Esophagus (tissue), 2 donors: ENCODE measurements around the gene ASGR2. TPM values are rescaled to one million over a fixed set of nuclear protein-coding genes. Genes with fewer than 3 reads are reported as not detected.
"Not testable (repeated sequence)": the region's sequence is repeated elsewhere in the genome, so short reads cannot be mapped to it uniquely, and the experiment has no call there.

ENCODE experiments used
- H3K27ac ChIP-seq, 2 donors: one replicate each; pipeline ENCODE4 v1.5.1; 2013; ENCODE audit warnings: low read depth in 2 of 2, mild to moderate bottlenecking in 2 of 2, inconsistent platforms in 1 of 2, low read length in 1 of 2, moderate library complexity in 1 of 2
- H3K27me3 ChIP-seq, 2 donors: one replicate each; pipeline ENCODE4 v1.6.1; 2013; ENCODE audit warnings: low read length in 2 of 2, control low read depth in 1 of 2, mild to moderate bottlenecking in 1 of 2; ENCODE audit not compliant: insufficient read depth in 2 of 2, control insufficient read depth in 1 of 2
- H3K36me3 ChIP-seq, 2 donors: one replicate each; pipeline ENCODE4 v1.6.1; 2013; ENCODE audit warnings: low read length in 1 of 2; ENCODE audit not compliant: control insufficient read depth in 2 of 2, insufficient read depth in 2 of 2
- H3K4me1 ChIP-seq, 2 donors: one replicate each; pipeline ENCODE4 v1.6.1; 2013; ENCODE audit warnings: low read length in 1 of 2; ENCODE audit not compliant: control insufficient read depth in 2 of 2, insufficient read depth in 2 of 2
- H3K4me3 ChIP-seq, 2 donors: one replicate each; pipeline ENCODE4 v1.5.1; 2013; ENCODE audit warnings: low read length in 2 of 2, mild to moderate bottlenecking in 2 of 2, low read depth in 1 of 2, moderate library complexity in 1 of 2
- H3K9me3 ChIP-seq, 2 donors: one replicate each; pipeline ENCODE4 v1.6.1; 2013; ENCODE audit warnings: mild to moderate bottlenecking in 2 of 2, low read depth in 1 of 2, low read length in 1 of 2, moderate library complexity in 1 of 2; ENCODE audit not compliant: control insufficient read depth in 2 of 2, insufficient read depth in 1 of 2
- WGBS, 2 donors: extraction: QIAGEN DNeasy Blood & Tissue Kit; methylation state at CpG; one replicate each; pipeline ENCODE4 v1.1.7; 2013; 5-methylcytosine and 5-hydroxymethylcytosine counted together
- polyA plus RNA-seq, 2 donors: library from polyadenylated mRNA; stranded (reverse); fragments of 200-250 nt; gene quantifications; one replicate each; pipeline ENCODE4 v1.2.3, GENCODE V29; 2013
- donor health status: healthy with polysubstance abuse.
- donor health status: Bipolar disorder and iron deficiency.

ASGR2 gene
- polyA plus RNA-seq, 2 donors: 0.24 to 1.00 TPM

GRCh38 chr17:7089570-7089969 lies 25.1 kb downstream of the ASGR2 start:
- H3K9me3 ChIP-seq, H3K4me1 ChIP-seq, H3K4me3 ChIP-seq, H3K27me3 ChIP-seq, H3K27ac ChIP-seq, H3K36me3 ChIP-seq: not testable (repeated sequence)
- WGBS, 2 donors: 79 to 86% methylated on average over 6 of the region's 6 CpGs

GRCh38 chr17:7088442-7088841 lies 26.2 kb downstream of the ASGR2 start:
- not testable (repeated sequence) for H3K36me3 ChIP-seq, H3K9me3 ChIP-seq, H3K27ac ChIP-seq, H3K4me1 ChIP-seq, H3K4me3 ChIP-seq, H3K27me3 ChIP-seq
- 48 to 53% methylated on average over 4 of the region's 4 CpGs for WGBS, 2 donors

- Histone ChIP-seq H3K27me3 (no peaks in the 10 kb centered on the region), H3K4me1 (no peaks in the 10 kb centered on the region), H3K36me3 (no peaks in the 10 kb centered on the region), H3K4me3 (no peak overlapping the region), H3K9me3 (no peaks in the 10 kb centered on the region), H3K27ac (no peak overlapping the region)
- 32 to 36% methylated on average over 7 of the region's 7 CpGs for WGBS, 2 donors
These were observed 30.5 kb downstream of the ASGR2 start for GRCh38 chr17:7084088-7084487.

- Histone ChIP-seq H3K36me3 (no peaks in the 10 kb centered on the region), H3K4me3 (no peak overlapping the region), H3K9me3 (no peaks in the 10 kb centered on the region), H3K27me3 (no peaks in the 10 kb centered on the region), H3K4me1 (no peaks in the 10 kb centered on the region), H3K27ac (no peak overlapping the region)
- 62 to 68% methylated on average over 4 of the region's 4 CpGs for WGBS, 2 donors
These were observed 31.0 kb downstream of the ASGR2 start for GRCh38 chr17:7083592-7083991.

- WGBS, 2 donors: 85 to 89% methylated on average over 16 of the region's 16 CpGs
- H3K4me1 ChIP-seq: no peaks in the 10 kb centered on the region
- H3K27me3 ChIP-seq: no peaks in the 10 kb centered on the region
- no peak overlapping the region for H3K4me3 ChIP-seq
- no peak overlapping the region for H3K27ac ChIP-seq
- no peaks in the 10 kb centered on the region for H3K9me3 ChIP-seq
- H3K36me3 ChIP-seq: no peaks in the 10 kb centered on the region
These were observed 33.1 kb downstream of the ASGR2 start for GRCh38 chr17:7081341-7082062.

- Histone ChIP-seq H3K9me3 (no peaks in the 10 kb centered on the region), H3K4me3 (no peak overlapping the region), H3K27me3 (no peaks in the 10 kb centered on the region), H3K36me3 (no peaks in the 10 kb centered on the region), H3K27ac (no peak overlapping the region), H3K4me1 (no peaks in the 10 kb centered on the region)
- WGBS, 2 donors: 53 to 54% methylated on average over 10 of the region's 10 CpGs
These were observed 34.1 kb downstream of the ASGR2 start for GRCh38 chr17:7080456-7081041.

- 68 to 76% methylated on average over 15 of the region's 15 CpGs for WGBS, 2 donors
These were observed 34.8 kb downstream of the ASGR2 start, which contains the start of gene CLEC10A for GRCh38 chr17:7079581-7080455. Gene CLEC10A (minus strand): TSS chr17:7080251. CDS start chr17:7078812, 1,439 bp downstream.

GRCh38 chr17:7078711-7079110 lies 35.9 kb downstream of the ASGR2 start:
- no peak overlapping the region for H3K4me3 ChIP-seq
- 81 to 90% methylated on average over 10 of the region's 10 CpGs for WGBS, 2 donors
- no peaks in the 10 kb centered on the region for H3K4me1 ChIP-seq
- no peaks in the 10 kb centered on the region for H3K27me3 ChIP-seq
- H3K9me3 ChIP-seq: no peaks in the 10 kb centered on the region
- no peak overlapping the region for H3K27ac ChIP-seq
- no peaks in the 10 kb centered on the region for H3K36me3 ChIP-seq

More at GRCh38 chr17:7079581-7080455, 34.8 kb downstream of the ASGR2 start, which contains the start of gene CLEC10A:
- H3K36me3 ChIP-seq: no peaks in the 10 kb centered on the region
- H3K4me3 ChIP-seq: no peak within 1 kb of the TSS
- no peaks in the 10 kb centered on the region for H3K9me3 ChIP-seq
- no peaks in the 10 kb centered on the region for H3K27me3 ChIP-seq
- no peaks in the 10 kb centered on the region for H3K4me1 ChIP-seq
- no peak within 1 kb of the TSS for H3K27ac ChIP-seq

GRCh38 chr17:7077911-7078546 lies 36.6 kb downstream of the ASGR2 start:
- Histone ChIP-seq H3K27me3 (no peaks in the 10 kb centered on the region), H3K36me3 (no peaks in the 10 kb centered on the region), H3K9me3 (no peaks in the 10 kb centered on the region), H3K4me1 (no peaks in the 10 kb centered on the region), H3K27ac (no peak overlapping the region), H3K4me3 (no peak overlapping the region)
- 77 to 87% methylated on average over 6 to 7 of the region's 7 CpGs for WGBS, 2 donors
